SK-N-SH (cell line): Measurements from ENCODE around the gene CD3G. TPM values are rescaled to one million over a fixed set of nuclear protein-coding genes. Genes with fewer than 3 reads are reported as not detected.

Experiments used
- CTCF ChIA-PET: fragments of 300-600, 350-600 bp; formaldehyde crosslinking; extraction: SDS; loops from one replicate; lab custom pipeline; 2021; lab: Yijun Ruan, JAX
- POLR2A ChIA-PET: fragments of 350-600 bp; sonication (Branson Sonifier 250); formaldehyde crosslinking; extraction: SDS; loops from one replicate; lab custom pipeline; 2020; ENCODE audit warnings: antibody characterized with exemption, inconsistent platforms; lab: Yijun Ruan, JAX
- DNase-seq: peaks from one replicate; pipeline ENCODE4 v3.0.0; 2012
- H2AFZ ChIP-seq: fragments of 200-600 bp; sonication (generic); 2 replicates; pipeline ENCODE4 v1.8.1; 2016; ENCODE audit warnings: antibody characterized with exemption, mild to moderate bottlenecking, low read depth
- H3F3A ChIP-seq: fragments of 200-600 bp; sonication (generic); replicated peaks from 2 replicates; pipeline ENCODE3; 2016; ENCODE audit warnings: antibody characterized with exemption, mild to moderate bottlenecking; ENCODE audit not compliant: insufficient read depth
- H3K27ac ChIP-seq, 2 experiments: fragments of 200-500 bp in 1 of 2; fragments of 200-600 bp in 1 of 2; sonication (Bioruptor generic) in 1 of 2; sonication (generic), shearing (Covaris generic) in 1 of 2; 2 replicates each; pipeline versions ENCODE4 v1.5.1 to v1.6.1; 2014 to 2016; ENCODE audit warnings: low read depth in 2 of 2, inconsistent platforms in 1 of 2, low read length in 1 of 2, mild to moderate bottlenecking in 1 of 2, mixed read lengths in 1 of 2
- H3K27me3 ChIP-seq: fragments of 200-600 bp; sonication (generic), shearing (Covaris generic); 2 replicates; pipeline ENCODE4 v1.6.1; 2016; ENCODE audit warnings: mixed run types; ENCODE audit not compliant: insufficient read depth
- H3K36me3 ChIP-seq, 2 experiments: fragments of 200-500 bp in 1 of 2; fragments of 200-600 bp in 1 of 2; sonication (Bioruptor generic) in 1 of 2; sonication (generic) in 1 of 2; replicated peaks in 1 of 2; 2 replicates each; pipeline versions ENCODE3 to v1.5.1; 2014 to 2016; ENCODE audit warnings: low read length in 1 of 2, mild to moderate bottlenecking in 1 of 2; ENCODE audit not compliant: insufficient read depth in 2 of 2, control insufficient read depth in 1 of 2
- H3K4me1 ChIP-seq, 2 experiments: fragments of 200-500 bp in 1 of 2; fragments of 200-600 bp in 1 of 2; sonication (Bioruptor generic) in 1 of 2; sonication (generic), shearing (Covaris generic) in 1 of 2; 2 replicates each; pipeline versions ENCODE4 v1.5.1 to v1.6.1; 2014 to 2016; ENCODE audit warnings: low read depth in 1 of 2, low read length in 1 of 2, mixed run types in 1 of 2; ENCODE audit not compliant: insufficient read depth in 2 of 2, control insufficient read depth in 1 of 2
- H3K4me2 ChIP-seq: fragments of 200-600 bp; sonication (generic), shearing (Covaris generic); 2 replicates; pipeline ENCODE4 v1.6.1; 2017; ENCODE audit warnings: mixed run types
- H3K4me3 ChIP-seq, 2 experiments: fragments of 200-500 bp in 1 of 2; fragments of 200-600 bp in 1 of 2; sonication (Bioruptor generic) in 1 of 2; sonication (generic), shearing (Covaris generic) in 1 of 2; 2 replicates each; pipeline versions ENCODE4 v1.5.1 to v1.8.1; 2014 to 2016; ENCODE audit warnings: low read depth in 2 of 2, inconsistent platforms in 1 of 2, low read length in 1 of 2, mild to moderate bottlenecking in 1 of 2, mixed read lengths in 1 of 2, moderate library complexity in 1 of 2
- H3K79me2 ChIP-seq: fragments of 200-600 bp; sonication (generic); 2 replicates; pipeline ENCODE4 v1.8.1; 2017; ENCODE audit warnings: mild to moderate bottlenecking; ENCODE audit not compliant: insufficient read depth
- H3K9ac ChIP-seq: fragments of 200-600 bp; sonication (generic); 2 replicates; pipeline ENCODE4 v1.6.1; 2017; ENCODE audit warnings: mixed run types
- H3K9me2 ChIP-seq: fragments of 200-600 bp; sonication (generic); 2 replicates; pipeline ENCODE4 v1.6.1; 2017; ENCODE audit warnings: mixed run types
- H3K9me3 ChIP-seq: fragments of 200-600 bp; sonication (generic); 2 replicates; pipeline ENCODE4 v1.6.1; 2017; ENCODE audit warnings: mixed run types, mild to moderate bottlenecking, moderate library complexity
- H4K20me1 ChIP-seq: fragments of 200-600 bp; sonication (generic); 2 replicates; pipeline ENCODE4 v1.6.1; 2017; ENCODE audit warnings: mild to moderate bottlenecking, mixed run types; ENCODE audit not compliant: insufficient read depth
- CHD2 ChIP-seq: fragments of 150-350 bp; IDR thresholded peaks from 2 replicates; pipeline ENCODE4 v1.6.1; 2018; ENCODE audit warnings: low read length; ENCODE audit not compliant: partially characterized antibody
- ELF1 ChIP-seq: IDR thresholded peaks from 2 replicates; pipeline ENCODE4 v1.4.0; 2012
- FOXJ3 ChIP-seq: sonication (generic); formaldehyde crosslinking; IDR thresholded peaks from 2 replicates; pipeline ENCODE4 v1.5.1; 2020; ENCODE audit warnings: mild to moderate bottlenecking, missing genetic modification reagents
- GABPA ChIP-seq: IDR thresholded peaks from 2 replicates; pipeline ENCODE4 v1.4.0; 2012; ENCODE audit warnings: low read depth, mild to moderate bottlenecking
- MEF2A ChIP-seq: IDR thresholded peaks from 2 replicates; pipeline ENCODE4 v1.4.0; 2012; ENCODE audit warnings: low read depth, borderline replicate concordance
- MXI1 ChIP-seq: IDR thresholded peaks from 2 replicates; pipeline ENCODE4 v1.6.1; 2012; ENCODE audit warnings: mild to moderate bottlenecking, low read depth, low read length, improper control_type of control experiment
- NRF1 ChIP-seq: IDR thresholded peaks from 2 replicates; pipeline ENCODE4 v1.6.1; 2012; ENCODE audit warnings: low read depth, mild to moderate bottlenecking, low read length
- POLR2AphosphoS5 ChIP-seq: IDR thresholded peaks from 2 replicates; pipeline ENCODE4 v1.6.1; 2012; ENCODE audit warnings: low read depth, low read length
- RAD21 ChIP-seq: IDR thresholded peaks from 2 replicates; pipeline ENCODE4 v1.6.1; 2012; ENCODE audit warnings: mild to moderate bottlenecking, low read length
- RFX5 ChIP-seq: IDR thresholded peaks from 2 replicates; pipeline ENCODE4 v1.6.1; 2012; ENCODE audit warnings: mild to moderate bottlenecking, improper control_type of control experiment, low read length
- RXRA ChIP-seq: IDR thresholded peaks from 2 replicates; pipeline ENCODE4 v1.4.0; 2012; ENCODE audit warnings: low read depth, mild to moderate bottlenecking, borderline replicate concordance
- SIN3A ChIP-seq: IDR thresholded peaks from 2 replicates; pipeline ENCODE4 v1.6.1; 2012; ENCODE audit warnings: low read depth, mild to moderate bottlenecking, low read length, moderate library complexity, borderline replicate concordance
- TCF12 ChIP-seq: IDR thresholded peaks from 2 replicates; pipeline ENCODE4 v1.4.0; 2012
- YY1 ChIP-seq: IDR thresholded peaks from 2 replicates; pipeline ENCODE4 v1.4.0; 2012; ENCODE audit warnings: low read depth, mild to moderate bottlenecking
- WGBS: methylation state at CpG from one replicate; pipeline ENCODE4 v1.1.6; 2017; ENCODE audit warnings: low lambda C conversion rate; 5-methylcytosine and 5-hydroxymethylcytosine counted together
- polyA plus RNA-seq, 3 experiments: library from polyadenylated mRNA; depleted of rRNA; stranded (reverse); fragments of >200 nt; gene quantifications; 2 replicates each; pipeline ENCODE4 v1.2.3, GENCODE V29; 2012
- TF ChIP-seq, protein P1 (sequence below): fragments of 200-600 bp; sonication (generic); IDR thresholded peaks from 2 replicates; pipeline ENCODE4 v1.6.1; 2017; ENCODE audit warnings: antibody characterized with exemption, mild to moderate bottlenecking, moderate library complexity
- TF ChIP-seq, protein P2 (sequence below): IDR thresholded peaks from 2 replicates; pipeline ENCODE4; 2012

The CD3G gene
- polyA plus RNA-seq, 1 of the 3 experiments (the other 2 are of a cell fraction) = not detected

DNA sequence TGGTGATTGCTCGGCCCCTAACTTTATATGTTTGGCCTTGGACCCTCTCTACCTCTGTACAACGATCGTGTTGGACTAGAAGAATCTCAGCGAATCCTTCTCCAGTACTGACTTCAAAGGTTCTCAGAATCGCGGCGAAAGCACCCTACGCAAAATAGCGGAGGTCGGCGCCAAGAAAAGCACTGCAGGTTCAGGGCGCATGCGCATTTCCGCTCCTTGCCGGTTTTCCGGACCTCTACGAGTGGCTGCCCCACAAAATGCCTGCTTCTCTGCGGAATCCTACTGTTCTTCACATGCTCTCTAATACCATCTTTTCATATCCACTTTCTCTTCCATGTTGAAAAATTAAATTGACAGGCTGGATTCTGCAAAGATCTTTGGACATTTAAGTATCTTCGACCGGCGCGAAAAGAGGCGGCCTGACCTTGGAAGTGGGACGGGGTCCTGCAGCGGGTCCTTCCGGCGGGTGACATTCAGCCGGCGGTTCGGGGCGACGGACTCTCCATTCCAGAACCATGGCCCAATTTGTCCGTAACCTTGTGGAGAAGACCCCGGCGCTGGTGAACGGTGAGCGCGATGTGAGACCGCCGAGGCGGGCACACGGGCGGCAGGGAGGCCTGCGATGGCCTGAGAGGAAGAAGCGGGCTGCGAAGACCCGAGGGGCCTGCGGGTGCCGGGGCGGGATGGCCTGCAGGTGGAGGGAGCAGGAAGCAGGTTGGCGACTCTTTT, 57.2 kb downstream of the CD3G start, which contains the start of gene ATP5MG:
Gene ATP5MG, plus strand, starts transcription at position 456 of the 729 bp plus-strand sequence. Its CDS starts 60 bp downstream, at position 516.
- CTCF ChIA-PET = interaction anchor here (0.7 to 2.7 kb wide), 4 partner anchors 12 to 87 kb away, joined by 3 to 9 read pairs (median 4); no protein-coding TSS in a partner anchor
- peaks cover 34% of the 10 kb centered on the region; the same call in 1 of the 2 replicates for H4K20me1 ChIP-seq
- no peaks in the 10 kb centered on the region for H3K9me2 ChIP-seq
- peak within 1 kb of the TSS; percentile 62 for H3K4me2 ChIP-seq
- H3K9me3 ChIP-seq = no peaks in the 10 kb centered on the region
- WGBS = under 1% methylated on average over 44 of the region's 51 CpGs
- H3K36me3 ChIP-seq = peaks cover 23 to 47% of the 10 kb centered on the region in 2 experiments
- H3K4me1 ChIP-seq = peaks cover 8 to 14% of the 10 kb centered on the region in 2 experiments; a peak in 3 of 4 replicates
- POLR2A ChIA-PET = interaction anchor here (0.8 to 1.7 kb wide), 3 partner anchors 33 to 35 kb away, joined by 3 to 5 read pairs (median 4); partner anchors contain the start of gene KMT2A
- H3K27me3 ChIP-seq = no peaks in the 10 kb centered on the region
- peak; percentile 89 for DNase-seq
- TF ChIP-seq MXI1 = peak; percentile 77
- TF ChIP-seq ELF1 = peak; percentile 64
- peak; percentile 66 for TF ChIP-seq GABPA
- peak; percentile 77 for TF ChIP-seq SIN3A
- peak; percentile 79 for TF ChIP-seq POLR2AphosphoS5
- no peak for TF ChIP-seq RXRA
- TF ChIP-seq YY1 = no peak
- TF ChIP-seq, protein P1, sequence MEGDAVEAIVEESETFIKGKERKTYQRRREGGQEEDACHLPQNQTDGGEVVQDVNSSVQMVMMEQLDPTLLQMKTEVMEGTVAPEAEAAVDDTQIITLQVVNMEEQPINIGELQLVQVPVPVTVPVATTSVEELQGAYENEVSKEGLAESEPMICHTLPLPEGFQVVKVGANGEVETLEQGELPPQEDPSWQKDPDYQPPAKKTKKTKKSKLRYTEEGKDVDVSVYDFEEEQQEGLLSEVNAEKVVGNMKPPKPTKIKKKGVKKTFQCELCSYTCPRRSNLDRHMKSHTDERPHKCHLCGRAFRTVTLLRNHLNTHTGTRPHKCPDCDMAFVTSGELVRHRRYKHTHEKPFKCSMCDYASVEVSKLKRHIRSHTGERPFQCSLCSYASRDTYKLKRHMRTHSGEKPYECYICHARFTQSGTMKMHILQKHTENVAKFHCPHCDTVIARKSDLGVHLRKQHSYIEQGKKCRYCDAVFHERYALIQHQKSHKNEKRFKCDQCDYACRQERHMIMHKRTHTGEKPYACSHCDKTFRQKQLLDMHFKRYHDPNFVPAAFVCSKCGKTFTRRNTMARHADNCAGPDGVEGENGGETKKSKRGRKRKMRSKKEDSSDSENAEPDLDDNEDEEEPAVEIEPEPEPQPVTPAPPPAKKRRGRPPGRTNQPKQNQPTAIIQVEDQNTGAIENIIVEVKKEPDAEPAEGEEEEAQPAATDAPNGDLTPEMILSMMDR = peak; percentile 26; the same call in 1 of the 2 replicates
- TF ChIP-seq RAD21 = no peak
- peak; percentile 48 for TF ChIP-seq CHD2
- peak; percentile 23; the same call in 1 of the 2 replicates for TF ChIP-seq FOXJ3 (CRISPR knock-in tag)
- no peak for TF ChIP-seq MEF2A
- TF ChIP-seq RFX5 = no peak
- peak; percentile 74 for TF ChIP-seq NRF1
- TF ChIP-seq, protein P2, sequence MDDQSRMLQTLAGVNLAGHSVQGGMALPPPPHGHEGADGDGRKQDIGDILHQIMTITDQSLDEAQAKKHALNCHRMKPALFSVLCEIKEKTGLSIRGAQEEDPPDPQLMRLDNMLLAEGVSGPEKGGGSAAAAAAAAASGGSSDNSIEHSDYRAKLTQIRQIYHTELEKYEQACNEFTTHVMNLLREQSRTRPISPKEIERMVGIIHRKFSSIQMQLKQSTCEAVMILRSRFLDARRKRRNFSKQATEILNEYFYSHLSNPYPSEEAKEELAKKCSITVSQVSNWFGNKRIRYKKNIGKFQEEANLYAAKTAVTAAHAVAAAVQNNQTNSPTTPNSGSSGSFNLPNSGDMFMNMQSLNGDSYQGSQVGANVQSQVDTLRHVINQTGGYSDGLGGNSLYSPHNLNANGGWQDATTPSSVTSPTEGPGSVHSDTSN = peak; percentile 21; the same call in 1 of the 2 replicates
- TF ChIP-seq TCF12 = no peak
- peaks cover 22% of the 10 kb centered on the region for H3F3A ChIP-seq
- H2AFZ ChIP-seq = peak within 1 kb of the TSS; percentile 92
- peaks cover 50% of the 10 kb centered on the region for H3K79me2 ChIP-seq
- peak within 1 kb of the TSS; percentile 78 to 93 for H3K27ac ChIP-seq
- peak within 1 kb of the TSS; percentile 86 for H3K9ac ChIP-seq
- H3K4me3 ChIP-seq = peak within 1 kb of the TSS; percentile 84 to 96
